ENCODE results near the gene FOXP1.

The FOXP1 gene

DNA sequence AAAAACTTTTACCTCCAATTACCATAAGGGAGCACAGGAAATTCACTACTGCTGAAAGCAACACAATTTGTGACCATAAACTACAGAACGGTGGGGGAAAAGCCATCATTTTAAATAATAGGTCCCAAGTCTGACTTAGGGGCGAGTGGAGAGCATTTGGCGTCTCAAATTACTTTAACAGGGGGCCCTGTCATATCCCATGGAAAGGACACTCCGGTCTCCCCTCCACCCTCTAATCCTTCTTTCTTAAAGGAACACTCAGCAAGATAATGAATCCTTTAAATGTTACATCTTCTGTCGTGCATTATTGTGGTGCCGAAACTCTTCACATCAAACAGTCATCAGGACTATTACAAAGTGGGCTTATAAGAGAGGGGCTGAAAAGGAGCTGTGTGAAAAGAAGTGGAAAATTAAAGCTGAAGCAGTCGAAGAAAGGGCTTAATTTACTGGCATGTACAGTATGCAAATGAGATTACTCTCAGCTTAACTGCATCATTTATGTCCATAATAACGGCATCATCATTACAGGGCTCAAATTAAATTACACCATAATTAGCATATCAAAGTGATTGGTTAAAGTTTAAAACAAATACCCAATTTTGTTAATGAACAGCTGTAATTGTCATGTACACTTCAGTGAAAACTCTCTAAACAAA, 342.2 kb downstream of the FOXP1 start:
- TF ChIP-seq FOXP2 (optimal IDR thresholded peaks at IDR 0.05; ENCODE audit: borderline replicate concordance, extremely low read depth, extremely low read length, insufficient read depth), result no peak

DNA sequence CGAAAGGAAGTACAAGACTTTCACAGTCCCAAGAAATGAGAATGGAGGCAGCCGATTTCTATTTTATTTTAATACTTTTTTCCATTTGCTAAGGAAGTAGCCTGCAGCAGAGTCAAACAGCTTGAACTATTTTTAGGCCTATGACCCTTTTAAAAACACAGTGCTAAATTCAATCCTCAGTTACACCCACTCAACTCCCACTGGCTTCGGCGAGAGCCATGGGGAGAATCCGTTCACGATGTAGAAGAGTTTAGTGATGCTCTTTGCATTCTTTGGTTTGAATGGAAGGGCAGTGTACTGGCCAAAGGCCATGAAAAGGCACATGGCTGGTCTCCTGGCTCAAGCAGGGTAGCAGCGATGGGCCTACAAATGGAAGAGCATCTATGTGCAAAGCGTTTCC, 343.5 kb downstream of the FOXP1 start:
- no peak for TF ChIP-seq SIN3A (IDR thresholded peaks at IDR 0.05; ENCODE audit: borderline replicate concordance, insufficient read depth, low read length)
- no peak for TF ChIP-seq FOXP2 (optimal IDR thresholded peaks at IDR 0.05; ENCODE audit: borderline replicate concordance, extremely low read depth, extremely low read length, insufficient read depth)
- no peak for TF ChIP-seq TAF1 (IDR thresholded peaks at IDR 0.05; ENCODE audit: borderline replicate concordance, insufficient read depth, low read length)
- no peak for TF ChIP-seq POLR2AphosphoS5 (IDR thresholded peaks at IDR 0.05; ENCODE audit: low read depth, low read length)
- TF ChIP-seq, protein P1, sequence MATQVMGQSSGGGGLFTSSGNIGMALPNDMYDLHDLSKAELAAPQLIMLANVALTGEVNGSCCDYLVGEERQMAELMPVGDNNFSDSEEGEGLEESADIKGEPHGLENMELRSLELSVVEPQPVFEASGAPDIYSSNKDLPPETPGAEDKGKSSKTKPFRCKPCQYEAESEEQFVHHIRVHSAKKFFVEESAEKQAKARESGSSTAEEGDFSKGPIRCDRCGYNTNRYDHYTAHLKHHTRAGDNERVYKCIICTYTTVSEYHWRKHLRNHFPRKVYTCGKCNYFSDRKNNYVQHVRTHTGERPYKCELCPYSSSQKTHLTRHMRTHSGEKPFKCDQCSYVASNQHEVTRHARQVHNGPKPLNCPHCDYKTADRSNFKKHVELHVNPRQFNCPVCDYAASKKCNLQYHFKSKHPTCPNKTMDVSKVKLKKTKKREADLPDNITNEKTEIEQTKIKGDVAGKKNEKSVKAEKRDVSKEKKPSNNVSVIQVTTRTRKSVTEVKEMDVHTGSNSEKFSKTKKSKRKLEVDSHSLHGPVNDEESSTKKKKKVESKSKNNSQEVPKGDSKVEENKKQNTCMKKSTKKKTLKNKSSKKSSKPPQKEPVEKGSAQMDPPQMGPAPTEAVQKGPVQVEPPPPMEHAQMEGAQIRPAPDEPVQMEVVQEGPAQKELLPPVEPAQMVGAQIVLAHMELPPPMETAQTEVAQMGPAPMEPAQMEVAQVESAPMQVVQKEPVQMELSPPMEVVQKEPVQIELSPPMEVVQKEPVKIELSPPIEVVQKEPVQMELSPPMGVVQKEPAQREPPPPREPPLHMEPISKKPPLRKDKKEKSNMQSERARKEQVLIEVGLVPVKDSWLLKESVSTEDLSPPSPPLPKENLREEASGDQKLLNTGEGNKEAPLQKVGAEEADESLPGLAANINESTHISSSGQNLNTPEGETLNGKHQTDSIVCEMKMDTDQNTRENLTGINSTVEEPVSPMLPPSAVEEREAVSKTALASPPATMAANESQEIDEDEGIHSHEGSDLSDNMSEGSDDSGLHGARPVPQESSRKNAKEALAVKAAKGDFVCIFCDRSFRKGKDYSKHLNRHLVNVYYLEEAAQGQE (IDR thresholded peaks at IDR 0.05; ENCODE audit: insufficient read depth in 1 of 2, low read depth in 2 of 2, low read length in 2 of 2), result no peak

DNA sequence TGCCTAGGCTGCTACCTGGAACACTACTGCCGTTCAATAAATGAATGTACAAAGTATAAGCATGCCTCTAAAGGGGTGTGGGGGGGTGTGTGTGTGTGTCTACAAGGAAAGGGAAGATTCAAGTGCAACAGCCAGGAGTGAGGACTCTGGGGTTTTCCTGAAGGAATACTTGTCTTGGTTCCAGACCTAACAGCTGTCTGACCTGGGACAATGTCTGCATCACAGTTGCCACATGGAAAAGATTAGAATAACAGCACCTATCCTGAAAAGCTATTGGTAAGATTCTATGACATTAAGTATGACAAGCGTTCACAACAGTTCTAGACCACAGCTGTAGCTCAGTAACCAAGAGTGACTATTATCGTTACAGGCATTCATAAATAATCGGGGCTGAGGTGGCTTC, 345.2 kb downstream of the FOXP1 start:
- TF ChIP-seq FOXP2 (optimal IDR thresholded peaks at IDR 0.05; ENCODE audit: borderline replicate concordance, extremely low read depth, extremely low read length, insufficient read depth), result no peak
- TF ChIP-seq TAF1 (IDR thresholded peaks at IDR 0.05; ENCODE audit: borderline replicate concordance, insufficient read depth, low read length), result no peak
- TF ChIP-seq POLR2AphosphoS5 (IDR thresholded peaks at IDR 0.05; ENCODE audit: low read depth, low read length), result no peak
- TF ChIP-seq, protein P1 (IDR thresholded peaks at IDR 0.05; ENCODE audit: insufficient read depth in 1 of 2, low read depth in 2 of 2, low read length in 2 of 2), result no peak
- no peak for TF ChIP-seq SIN3A (IDR thresholded peaks at IDR 0.05; ENCODE audit: borderline replicate concordance, insufficient read depth, low read length)

DNA sequence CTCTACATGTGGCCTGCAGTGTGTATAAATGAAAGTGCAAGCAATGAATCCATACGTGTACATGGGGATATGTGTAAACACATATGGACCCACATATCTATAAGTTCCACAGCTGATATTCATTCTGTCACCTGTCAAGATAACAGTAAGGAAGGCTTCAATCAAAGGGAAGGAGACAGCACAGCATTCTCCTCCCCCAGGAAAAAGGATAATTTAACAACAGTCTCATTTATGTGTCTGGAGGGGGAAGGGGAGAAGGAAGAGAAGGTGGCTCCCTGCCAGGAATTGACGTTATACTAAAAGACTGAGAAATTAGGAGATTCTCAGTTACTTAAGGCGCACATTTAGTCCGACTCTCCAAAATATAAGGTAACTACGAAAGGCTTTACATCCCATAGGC, 345.9 kb downstream of the FOXP1 start:
- no peak for TF ChIP-seq POLR2AphosphoS5 (IDR thresholded peaks at IDR 0.05; ENCODE audit: low read depth, low read length)
- no peak for TF ChIP-seq FOXP2 (optimal IDR thresholded peaks at IDR 0.05; ENCODE audit: borderline replicate concordance, extremely low read depth, extremely low read length, insufficient read depth)
- no peak for TF ChIP-seq SIN3A (IDR thresholded peaks at IDR 0.05; ENCODE audit: borderline replicate concordance, insufficient read depth, low read length)
- TF ChIP-seq, protein P1 (IDR thresholded peaks at IDR 0.05; ENCODE audit: insufficient read depth in 1 of 2, low read depth in 2 of 2, low read length in 2 of 2), result no peak
- no peak for TF ChIP-seq TAF1 (IDR thresholded peaks at IDR 0.05; ENCODE audit: borderline replicate concordance, insufficient read depth, low read length)

DNA sequence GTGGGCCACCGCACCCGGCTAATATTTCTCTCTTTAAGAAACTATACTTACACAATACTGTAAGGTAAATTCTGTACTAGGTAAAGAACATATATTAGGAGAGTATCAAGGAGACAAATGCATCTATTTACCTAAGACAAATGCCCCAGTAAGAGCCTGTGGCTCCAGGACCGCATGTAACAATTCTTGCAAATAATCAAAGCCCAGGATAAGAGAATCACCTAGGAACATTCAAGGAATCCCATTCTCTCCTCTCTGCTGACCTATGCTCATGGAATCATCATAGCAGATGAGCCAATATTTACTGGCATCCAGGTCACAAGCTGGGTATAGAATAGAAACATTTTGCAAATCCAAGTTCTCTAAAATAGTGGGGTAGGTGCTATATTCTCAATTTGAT, 347.7 kb downstream of the FOXP1 start:
- TF ChIP-seq TAF1 (IDR thresholded peaks at IDR 0.05; ENCODE audit: borderline replicate concordance, insufficient read depth, low read length), result no peak

DNA sequence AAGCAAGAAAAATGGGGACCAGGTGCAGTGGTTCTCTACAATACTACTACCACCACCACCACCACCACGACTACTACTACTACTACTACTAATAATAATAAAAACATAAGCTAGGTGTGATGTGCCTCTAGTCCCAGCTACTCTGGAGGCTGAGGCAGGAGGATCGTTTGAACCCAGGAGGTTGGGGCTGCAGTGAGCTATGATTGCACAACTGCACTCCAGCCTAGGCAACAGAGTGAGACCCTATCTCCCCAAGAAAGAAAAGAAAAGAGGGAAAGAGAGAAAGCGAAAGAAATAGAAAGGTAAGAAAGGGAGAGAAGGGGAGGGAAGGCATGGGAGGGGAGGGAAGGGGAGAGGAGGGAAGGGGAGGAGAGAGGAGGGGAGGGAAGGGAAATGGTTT, 350.6 kb downstream of the FOXP1 start:
- no peak for TF ChIP-seq SIN3A (IDR thresholded peaks at IDR 0.05; ENCODE audit: borderline replicate concordance, insufficient read depth, low read length)
- no peak for TF ChIP-seq POLR2AphosphoS5 (IDR thresholded peaks at IDR 0.05; ENCODE audit: low read depth, low read length)
- TF ChIP-seq, protein P1 (IDR thresholded peaks at IDR 0.05; ENCODE audit: insufficient read depth in 1 of 2, low read depth in 2 of 2, low read length in 2 of 2), result no peak
- TF ChIP-seq FOXP2 (optimal IDR thresholded peaks at IDR 0.05; ENCODE audit: borderline replicate concordance, extremely low read depth, extremely low read length, insufficient read depth), result no peak
- TF ChIP-seq TAF1 (IDR thresholded peaks at IDR 0.05; ENCODE audit: borderline replicate concordance, insufficient read depth, low read length), result no peak
